Liver (tissue), 3 donors: ENCODE data around the gene RAD9B.

Experiments used
- CTCF ChIP-seq: fragments of 150-350 bp; IDR thresholded peaks from 2 replicates; pipeline ENCODE4 v1.5.1; 2017; ENCODE audit warnings: improper control_type of control experiment, low read depth, low read length; ENCODE audit not compliant: missing input control
- EGR1 ChIP-seq, 2 donors: IDR thresholded peaks; 2 replicates each; pipeline ENCODE4 v1.6.1; 2016 to 2018; ENCODE audit warnings: antibody characterized with exemption in 2 of 2, low read depth in 2 of 2
- GABPA ChIP-seq, 2 donors: IDR thresholded peaks in 1 of 2; conservative IDR thresholded peaks in 1 of 2; 2 replicates each; pipeline ENCODE4 v1.6.1; 2016; ENCODE audit warnings: antibody characterized with exemption in 2 of 2, mild to moderate bottlenecking in 1 of 2, moderate library complexity in 1 of 2
- HNF4G ChIP-seq: IDR thresholded peaks from 2 replicates; pipeline ENCODE4 v1.6.1; 2016; ENCODE audit warnings: antibody characterized with exemption
- RAD21 ChIP-seq, 2 donors: IDR thresholded peaks; 2 replicates each; pipeline ENCODE4 v1.6.1; 2016; ENCODE audit warnings: antibody characterized with exemption in 2 of 2, mild to moderate bottlenecking in 2 of 2
- RXRA ChIP-seq, 2 donors: IDR thresholded peaks; 2 replicates each; pipeline ENCODE4 v1.6.1; 2017 to 2018; ENCODE audit warnings: antibody characterized with exemption in 2 of 2, mild to moderate bottlenecking in 1 of 2
- SP1 ChIP-seq: IDR thresholded peaks from 2 replicates; pipeline ENCODE4 v1.6.1; 2018; ENCODE audit warnings: antibody characterized with exemption, mild to moderate bottlenecking
- TAF1 ChIP-seq: conservative IDR thresholded peaks from 2 replicates; pipeline ENCODE4 v1.6.1; 2016; ENCODE audit warnings: antibody characterized with exemption, mild to moderate bottlenecking
- YY1 ChIP-seq: IDR thresholded peaks from 2 replicates; pipeline ENCODE4 v1.6.1; 2016; ENCODE audit warnings: antibody characterized with exemption, mild to moderate bottlenecking
- TF ChIP-seq, protein P1 (sequence below): IDR thresholded peaks from 2 replicates; pipeline ENCODE4 v1.6.1; 2016; ENCODE audit warnings: antibody characterized with exemption
- TF ChIP-seq, protein P2 (sequence below): IDR thresholded peaks from 2 replicates; pipeline ENCODE4 v1.6.1; 2016; ENCODE audit warnings: antibody characterized with exemption
- donor health status: healthy.
- donor health status: healthy.

GRCh38 chr12:110533607-110534006, 31.5 kb downstream of the RAD9B start:
- TF ChIP-seq CTCF = no peak
- TF ChIP-seq GABPA (IDR thresholded peaks at IDR 0.05 in 1 of 2, conservative IDR thresholded peaks at IDR 0.05 in 1 of 2) = no peak
- TF ChIP-seq HNF4G = peak; percentile 36
- TF ChIP-seq EGR1 (IDR thresholded peaks at IDR 0.05; ENCODE audit: low read depth in 2 of 2) = no peak
- TF ChIP-seq YY1 = no peak
- peak; percentile 36 to 60 for TF ChIP-seq RXRA (IDR thresholded peaks at IDR 0.05)
- no peak for TF ChIP-seq TAF1
- peak; percentile 13 for TF ChIP-seq SP1
- TF ChIP-seq, protein P1, sequence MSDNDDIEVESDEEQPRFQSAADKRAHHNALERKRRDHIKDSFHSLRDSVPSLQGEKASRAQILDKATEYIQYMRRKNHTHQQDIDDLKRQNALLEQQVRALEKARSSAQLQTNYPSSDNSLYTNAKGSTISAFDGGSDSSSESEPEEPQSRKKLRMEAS = no peak
- no peak for TF ChIP-seq RAD21 (IDR thresholded peaks at IDR 0.05)
- TF ChIP-seq, protein P2, sequence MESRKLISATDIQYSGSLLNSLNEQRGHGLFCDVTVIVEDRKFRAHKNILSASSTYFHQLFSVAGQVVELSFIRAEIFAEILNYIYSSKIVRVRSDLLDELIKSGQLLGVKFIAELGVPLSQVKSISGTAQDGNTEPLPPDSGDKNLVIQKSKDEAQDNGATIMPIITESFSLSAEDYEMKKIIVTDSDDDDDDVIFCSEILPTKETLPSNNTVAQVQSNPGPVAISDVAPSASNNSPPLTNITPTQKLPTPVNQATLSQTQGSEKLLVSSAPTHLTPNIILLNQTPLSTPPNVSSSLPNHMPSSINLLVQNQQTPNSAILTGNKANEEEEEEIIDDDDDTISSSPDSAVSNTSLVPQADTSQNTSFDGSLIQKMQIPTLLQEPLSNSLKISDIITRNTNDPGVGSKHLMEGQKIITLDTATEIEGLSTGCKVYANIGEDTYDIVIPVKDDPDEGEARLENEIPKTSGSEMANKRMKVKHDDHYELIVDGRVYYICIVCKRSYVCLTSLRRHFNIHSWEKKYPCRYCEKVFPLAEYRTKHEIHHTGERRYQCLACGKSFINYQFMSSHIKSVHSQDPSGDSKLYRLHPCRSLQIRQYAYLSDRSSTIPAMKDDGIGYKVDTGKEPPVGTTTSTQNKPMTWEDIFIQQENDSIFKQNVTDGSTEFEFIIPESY = no peak
